Mucosa of descending colon (tissue), 3 donors: Measurements from ENCODE around the gene RAB35. TPM values are rescaled to one million over a fixed set of nuclear protein-coding genes. Genes with fewer than 3 reads are reported as not detected.

Experiments
- ATAC-seq: fragments of 200-7000 bp; cut with Tn5 transposase; one replicate; pipeline ENCODE4 v1.9.1; 2020; ENCODE audit warnings: mild to moderate bottlenecking, moderate library complexity
- DNase-seq, 3 donors: peaks; one replicate each; pipeline ENCODE4 v3.0.0-alpha.2; 2020
- H3K36me3 ChIP-seq: fragments of 200-600 bp; one replicate; pipeline ENCODE4 v1.8.0; 2021; ENCODE audit warnings: low read depth, mild to moderate bottlenecking
- H3K4me1 ChIP-seq: fragments of 200-600 bp; one replicate; pipeline ENCODE4 v1.8.0; 2021; ENCODE audit warnings: low read depth, mild to moderate bottlenecking
- H3K4me3 ChIP-seq: fragments of 200-600 bp; one replicate; pipeline ENCODE4 v1.8.0; 2021; ENCODE audit warnings: mild to moderate bottlenecking
- H3K9me3 ChIP-seq: fragments of 200-600 bp; one replicate; pipeline ENCODE4 v1.8.0; 2021; ENCODE audit warnings: mild to moderate bottlenecking
- CTCF ChIP-seq: fragments of 200-600 bp; IDR thresholded peaks from one replicate; pipeline ENCODE4 v1.8.0; 2022; ENCODE audit warnings: antibody characterized with exemption, mild to moderate bottlenecking
- intact Hi-C, 2 donors: fragments of 100-400 bp; cut with DNase I in 1 of 2; cut with micrococcal nuclease in 1 of 2; formaldehyde crosslinking; loops; one replicate each; pipeline versions ENCODE4 v1.11.0 to v1.11.1; 2022; cut with DNase I, micrococcal nuclease
- total RNA-seq, 3 donors: library from RNA; stranded (reverse); fragmentation: NEBNext Ultra II Directional in 2 of 3; extraction: Animal tissue kit (Norgen Biotek cat#: 25700) in 2 of 3; gene quantifications; one replicate each; pipeline versions ENCODE4 v1.2.1 to v1.2.4, GENCODE V29; 2021 to 2023
- donor health status: DM: no; HTN: no; CAD: no; lungs with moderate emphysema.
- donor health status: DM: no; HTN: no; CAD: no.
- donor health status: DM: no; HTN: yes; CAD: no.

Gene RAB35
- total RNA-seq, 3 donors from 2014 or later: 50.1 to 56.5 (median 51.3) TPM

DNA sequence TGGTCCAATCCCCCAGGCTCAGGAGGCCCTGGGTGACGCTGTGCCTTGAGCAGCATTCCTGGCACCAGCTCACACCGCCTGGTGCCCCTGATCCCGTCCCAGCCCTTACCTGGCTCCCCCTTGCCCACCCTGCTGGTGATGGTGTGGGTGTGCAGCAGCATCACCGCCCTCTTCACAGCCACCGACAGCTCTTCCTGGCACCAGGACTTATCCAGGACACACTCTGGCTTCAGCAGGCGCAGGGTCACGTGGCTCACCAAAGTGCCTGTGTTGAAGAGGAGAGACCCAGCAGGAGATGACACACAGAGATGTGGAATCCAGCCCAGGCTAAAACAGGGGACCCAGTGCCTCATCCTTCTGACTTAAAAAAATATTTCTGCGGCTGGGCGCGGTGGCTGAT, 41.8 kb upstream of the RAB35 start:
- Histone ChIP-seq H3K9me3 (no peaks in the 10 kb centered on the region), H3K4me3 (no peak overlapping the region), H3K36me3 (peaks cover 35% of the 10 kb centered on the region), H3K4me1 (no peaks in the 10 kb centered on the region)
- intact Hi-C loops: no loop called here
- no peak for ATAC-seq
- TF ChIP-seq CTCF: no peak
- DNase-seq: no peak

DNA sequence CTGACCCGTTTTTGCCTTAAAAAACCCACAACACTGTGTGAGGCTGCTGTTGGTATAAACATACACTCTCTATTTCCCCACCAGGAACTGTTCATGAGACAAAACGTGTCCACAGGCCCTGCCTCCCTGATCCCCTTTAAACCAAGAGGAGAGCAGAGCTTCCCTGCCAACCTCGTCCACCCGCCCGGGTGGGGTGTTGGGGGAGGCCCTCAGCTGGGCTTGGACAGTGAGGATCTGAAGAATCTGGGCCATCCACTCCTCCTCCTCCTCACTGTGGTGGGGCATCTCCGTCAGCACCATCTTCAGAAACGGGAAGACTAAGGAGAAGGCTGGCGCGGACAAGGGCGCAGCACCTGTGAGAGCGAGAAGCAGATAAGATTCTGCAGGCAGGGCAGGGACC, 41.1 kb upstream of the RAB35 start:
- TF ChIP-seq CTCF: no peak
- peaks cover 42% of the 10 kb centered on the region for H3K36me3 ChIP-seq
- intact Hi-C loops: no loop called here
- no peaks in the 10 kb centered on the region for H3K4me1 ChIP-seq
- DNase-seq (no peak), ATAC-seq (no peak)
- no peak overlapping the region for H3K4me3 ChIP-seq
- H3K9me3 ChIP-seq: no peaks in the 10 kb centered on the region

GRCh38 chr12:120156315-120157259, 40.0 kb upstream of the RAB35 start:
- Histone ChIP-seq H3K4me3 (no peak overlapping the region), H3K4me1 (no peaks in the 10 kb centered on the region), H3K9me3 (no peaks in the 10 kb centered on the region), H3K36me3 (peaks cover 34% of the 10 kb centered on the region)
- ATAC-seq: no peak
- intact Hi-C loops: no loop called here
- no peak for TF ChIP-seq CTCF
- no peak for DNase-seq

GRCh38 chr12:120155072-120155471, 38.5 kb upstream of the RAB35 start:
- no peak for TF ChIP-seq CTCF

GRCh38 chr12:120150919-120151525, 34.5 kb upstream of the RAB35 start:
- no peak for TF ChIP-seq CTCF

More at GRCh38 chr12:120155072-120155471, 38.5 kb upstream of the RAB35 start:
- Histone ChIP-seq H3K4me3 (no peak overlapping the region), H3K9me3 (no peaks in the 10 kb centered on the region), H3K36me3 (peaks cover 31% of the 10 kb centered on the region), H3K4me1 (no peaks in the 10 kb centered on the region)
- no peak for ATAC-seq
- intact Hi-C loops: no loop called here
- no peak for DNase-seq

More at GRCh38 chr12:120150919-120151525, 34.5 kb upstream of the RAB35 start:
- DNase-seq (no peak), ATAC-seq (no peak)
- no peak overlapping the region for H3K4me3 ChIP-seq
- peaks cover 25% of the 10 kb centered on the region for H3K36me3 ChIP-seq
- no peaks in the 10 kb centered on the region for H3K9me3 ChIP-seq
- intact Hi-C loops: no loop called here
- no peaks in the 10 kb centered on the region for H3K4me1 ChIP-seq
